Testis (tissue), 3 donors: ENCODE data around the gene NUDT3. TPM values are rescaled to one million over a fixed set of nuclear protein-coding genes. Genes with fewer than 3 reads are reported as not detected.

ENCODE experiments used
- DNase-seq: peaks from one replicate; pipeline ENCODE4 v3.0.0-alpha.2; 2019
- H3K27ac ChIP-seq, 2 donors: fragments of 200-600 bp; sonication (generic); one replicate each; pipeline ENCODE4 v1.5.1; 2019
- H3K27me3 ChIP-seq: fragments of 200-600 bp; sonication (generic); one replicate; pipeline ENCODE4 v1.5.1; 2019
- H3K36me3 ChIP-seq: fragments of 200-600 bp; sonication (generic); one replicate; pipeline ENCODE4 v1.5.1; 2017; ENCODE audit warnings: low read depth; ENCODE audit errors: missing control alignments
- H3K4me1 ChIP-seq: fragments of 200-600 bp; sonication (generic); one replicate; pipeline ENCODE4 v1.5.1; 2019
- H3K4me3 ChIP-seq, 2 donors: fragments of 200-600 bp; sonication (generic); one replicate each; pipeline ENCODE4 v1.5.1; 2017 to 2019
- H3K9me3 ChIP-seq: fragments of 200-600 bp; sonication (generic); one replicate; pipeline ENCODE4 v1.5.1; 2017
- POLR2A ChIP-seq: fragments of 450-650 bp; IDR thresholded peaks from one replicate; pipeline ENCODE4 v1.6.1; 2017; ENCODE audit warnings: antibody characterized with exemption, mild to moderate bottlenecking, moderate library complexity
- WGBS, 2 donors: methylation state at CpG; one replicate each; pipeline ENCODE4 v1.1.5; 2018; 5-methylcytosine and 5-hydroxymethylcytosine counted together
- intact Hi-C: fragments of 100-400 bp; cut with DNase I; formaldehyde crosslinking; loops from one replicate; pipeline ENCODE4 v1.15.1; 2023; ENCODE audit warnings: low total_unique reads
- polyA plus RNA-seq: library from polyadenylated mRNA; stranded (reverse); fragments of 350-450 nt; fragmentation: Illumina TruSeq; extraction: RNeasy Lipid Tissue Mini Kit (QIAGEN cat#74804); gene quantifications from one replicate; pipeline ENCODE4 v1.2.3, GENCODE V29; 2014; ENCODE audit warnings: low read depth, low replicate concordance; ENCODE audit not compliant: insufficient read depth
- total RNA-seq, 2 donors: library from RNA; depleted of rRNA; stranded (reverse); fragments of >200 nt; gene quantifications; one replicate each; pipeline ENCODE4 v1.2.3, GENCODE V29; 2016
- TF ChIP-seq, protein P1 (sequence below), 3 experiments: fragments of 450-650 bp in 2 of 3; fragments of 200-600 bp in 1 of 3; sonication (generic) in 1 of 3; IDR thresholded peaks; one replicate each; pipeline ENCODE4 v1.5.1; 2016 to 2019; ENCODE audit warnings: antibody characterized with exemption in 3 of 3, mild to moderate bottlenecking in 2 of 3, moderate library complexity in 1 of 3

Gene NUDT3
- total and polyA plus RNA-seq, 3 donors from 2014 or later, result 18.7 to 28.3 (median 24.0) TPM

DNA sequence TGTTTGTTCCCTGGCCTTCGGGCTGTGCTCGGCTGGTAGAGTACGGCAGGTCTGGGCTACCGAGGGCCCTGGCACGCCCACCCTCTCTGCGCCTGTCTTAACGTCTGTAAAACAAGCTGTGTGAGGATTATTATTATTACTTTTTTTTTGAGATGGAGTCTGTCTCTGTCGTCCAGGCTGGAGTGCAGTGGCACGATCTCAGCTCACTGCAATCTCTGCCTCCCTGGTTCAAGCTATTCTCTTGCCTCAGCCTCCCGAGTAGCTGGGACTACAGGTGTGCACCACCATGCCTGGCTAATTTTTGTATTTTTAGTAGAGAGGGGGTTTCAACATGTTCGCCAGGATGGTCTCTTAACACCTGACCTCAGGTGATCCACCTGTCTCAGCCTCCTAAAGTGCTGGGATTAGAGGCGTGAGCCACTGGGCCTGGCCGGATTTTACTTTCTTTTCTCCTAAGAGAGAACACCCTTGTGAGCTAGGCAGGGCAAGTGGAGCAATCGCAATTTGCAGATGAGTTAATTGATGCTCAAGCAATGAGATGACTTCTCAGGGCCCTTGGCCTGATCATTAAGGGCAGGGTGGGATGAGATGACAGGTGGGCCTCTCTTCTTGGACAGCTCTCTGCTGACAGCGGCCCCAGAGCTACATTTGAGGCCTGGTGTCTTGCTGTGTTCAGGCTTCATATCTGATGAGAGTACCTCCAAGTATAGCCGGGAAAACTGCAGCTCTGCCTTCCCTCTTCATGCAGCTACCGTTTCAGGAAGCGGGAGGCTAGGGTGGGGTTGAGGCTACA lies 142.8 kb downstream of the NUDT3 start:
- WGBS, 2 donors, result 26 to 32% methylated on average over 17 to 18 of the region's 18 CpGs
- no peak for DNase-seq
- TF ChIP-seq POLR2A, result no peak
- TF ChIP-seq, protein P1, sequence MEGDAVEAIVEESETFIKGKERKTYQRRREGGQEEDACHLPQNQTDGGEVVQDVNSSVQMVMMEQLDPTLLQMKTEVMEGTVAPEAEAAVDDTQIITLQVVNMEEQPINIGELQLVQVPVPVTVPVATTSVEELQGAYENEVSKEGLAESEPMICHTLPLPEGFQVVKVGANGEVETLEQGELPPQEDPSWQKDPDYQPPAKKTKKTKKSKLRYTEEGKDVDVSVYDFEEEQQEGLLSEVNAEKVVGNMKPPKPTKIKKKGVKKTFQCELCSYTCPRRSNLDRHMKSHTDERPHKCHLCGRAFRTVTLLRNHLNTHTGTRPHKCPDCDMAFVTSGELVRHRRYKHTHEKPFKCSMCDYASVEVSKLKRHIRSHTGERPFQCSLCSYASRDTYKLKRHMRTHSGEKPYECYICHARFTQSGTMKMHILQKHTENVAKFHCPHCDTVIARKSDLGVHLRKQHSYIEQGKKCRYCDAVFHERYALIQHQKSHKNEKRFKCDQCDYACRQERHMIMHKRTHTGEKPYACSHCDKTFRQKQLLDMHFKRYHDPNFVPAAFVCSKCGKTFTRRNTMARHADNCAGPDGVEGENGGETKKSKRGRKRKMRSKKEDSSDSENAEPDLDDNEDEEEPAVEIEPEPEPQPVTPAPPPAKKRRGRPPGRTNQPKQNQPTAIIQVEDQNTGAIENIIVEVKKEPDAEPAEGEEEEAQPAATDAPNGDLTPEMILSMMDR (IDR thresholded peaks at IDR 0.05), result no peak
- H3K9me3 ChIP-seq, result no peaks in the 10 kb centered on the region
- peak overlapping the region; percentile 78 to 86 for H3K27ac ChIP-seq
- peak overlapping the region; percentile 80 to 85 for H3K4me3 ChIP-seq
- intact Hi-C loops, result loop anchor here (10.0 kb wide), 1 partner anchor 165 kb away; no protein-coding TSS in a partner anchor
- no peaks in the 10 kb centered on the region for H3K27me3 ChIP-seq
- peaks cover 7% of the 10 kb centered on the region for H3K4me1 ChIP-seq
- no peaks in the 10 kb centered on the region for H3K36me3 ChIP-seq

DNA sequence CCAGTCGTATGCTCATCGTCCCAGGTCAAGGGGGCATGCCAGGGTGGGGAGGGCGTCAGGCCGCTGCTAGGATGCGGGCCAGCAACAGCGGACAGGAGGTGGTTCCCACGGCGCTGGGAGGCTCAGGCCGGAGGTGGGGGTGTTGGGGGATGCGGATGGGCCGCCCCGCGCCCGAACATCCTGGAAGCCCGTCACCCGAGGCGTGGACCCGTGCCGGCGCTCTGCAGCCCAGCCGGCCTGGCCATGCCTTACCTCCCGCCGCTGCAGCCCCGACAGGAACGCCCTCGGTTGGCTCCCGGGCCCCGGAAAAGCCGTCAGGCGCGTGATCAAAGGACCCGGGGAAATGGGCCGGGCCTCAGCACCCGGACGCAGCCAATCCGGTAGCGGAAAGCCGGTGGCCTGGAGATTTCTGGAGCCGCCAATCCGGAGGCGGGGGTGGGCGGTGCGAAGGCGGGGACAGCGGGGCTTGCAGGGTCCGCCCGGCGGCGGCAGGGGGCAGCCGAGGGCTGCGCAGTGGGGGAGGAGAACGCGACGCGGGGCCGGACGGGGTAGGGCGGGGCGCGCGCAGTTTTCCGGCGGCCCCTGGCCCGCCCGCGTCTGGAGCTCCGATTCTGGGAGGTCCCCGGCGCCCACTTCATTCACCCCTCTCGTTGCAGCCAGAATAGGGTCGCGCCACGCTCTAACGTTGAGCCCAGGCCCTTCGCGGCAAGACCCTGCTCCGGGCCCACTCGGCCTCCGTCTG lies 143.6 kb downstream of the NUDT3 start, which contains the start of gene SMIM29:
Gene SMIM29, minus strand, starts transcription at position 280 of the 742 bp plus-strand sequence. CDS start 1,215 bp downstream, outside the sequence.
- 0% methylated on average over 14 to 54 of the region's 79 CpGs for WGBS, 2 donors
- Histone ChIP-seq H3K9me3 (no peaks in the 10 kb centered on the region), H3K4me3 (peak within 1 kb of the TSS; percentile 80 to 85), H3K36me3 (no peaks in the 10 kb centered on the region), H3K27me3 (no peaks in the 10 kb centered on the region), H3K27ac (peak within 1 kb of the TSS; percentile 82 to 86), H3K4me1 (peaks cover 11% of the 10 kb centered on the region)
- peak; percentile 97 for DNase-seq
- intact Hi-C loops, result loop anchor here (10.0 kb wide), 1 partner anchor 166 kb away; no protein-coding TSS in a partner anchor
- no peak for TF ChIP-seq POLR2A
- TF ChIP-seq, protein P1 (IDR thresholded peaks at IDR 0.05), result peak; percentile 91 to 93 (median 93)

DNA sequence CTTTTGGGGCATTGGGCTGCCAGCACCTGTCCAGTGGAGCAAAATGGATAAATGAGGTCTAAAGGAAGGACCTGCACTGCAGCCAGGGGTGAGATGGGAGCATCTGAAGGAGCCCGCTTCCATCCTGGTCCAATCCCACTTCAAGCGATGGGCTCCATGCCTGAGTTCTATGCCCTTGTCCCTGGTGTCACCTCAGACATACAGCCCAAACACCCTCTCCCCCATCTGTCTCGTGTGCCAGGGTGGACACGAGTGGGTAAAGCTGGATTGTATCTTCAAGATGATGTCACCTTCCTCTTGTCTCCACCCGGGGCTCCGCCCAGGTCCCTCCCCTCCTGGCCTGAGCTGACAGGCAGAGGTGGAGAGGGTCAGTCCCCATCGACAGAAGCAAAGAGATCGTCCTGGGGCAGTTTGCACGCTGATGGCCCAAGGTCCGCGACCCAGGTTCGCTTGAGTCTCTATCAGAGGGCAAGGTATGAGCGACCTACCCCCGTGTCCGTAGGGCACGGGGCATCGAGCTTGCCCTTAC lies 144.2 kb downstream of the NUDT3 start:
- peak; percentile 79 for DNase-seq
- intact Hi-C loops, result loop anchor here (10.0 kb wide), 1 partner anchor 167 kb away; no protein-coding TSS in a partner anchor
- 13 to 18% methylated on average over 8 to 16 of the region's 17 CpGs for WGBS, 2 donors
- no peaks in the 10 kb centered on the region for H3K27me3 ChIP-seq
- TF ChIP-seq, protein P1 (IDR thresholded peaks at IDR 0.05), result no peak
- no peak for TF ChIP-seq POLR2A
- peaks cover 11% of the 10 kb centered on the region for H3K4me1 ChIP-seq
- no peaks in the 10 kb centered on the region for H3K36me3 ChIP-seq
- H3K4me3 ChIP-seq, result peak overlapping the region; percentile 80 to 85
- H3K9me3 ChIP-seq, result no peaks in the 10 kb centered on the region
- peak overlapping the region; percentile 82 to 86 for H3K27ac ChIP-seq

DNA sequence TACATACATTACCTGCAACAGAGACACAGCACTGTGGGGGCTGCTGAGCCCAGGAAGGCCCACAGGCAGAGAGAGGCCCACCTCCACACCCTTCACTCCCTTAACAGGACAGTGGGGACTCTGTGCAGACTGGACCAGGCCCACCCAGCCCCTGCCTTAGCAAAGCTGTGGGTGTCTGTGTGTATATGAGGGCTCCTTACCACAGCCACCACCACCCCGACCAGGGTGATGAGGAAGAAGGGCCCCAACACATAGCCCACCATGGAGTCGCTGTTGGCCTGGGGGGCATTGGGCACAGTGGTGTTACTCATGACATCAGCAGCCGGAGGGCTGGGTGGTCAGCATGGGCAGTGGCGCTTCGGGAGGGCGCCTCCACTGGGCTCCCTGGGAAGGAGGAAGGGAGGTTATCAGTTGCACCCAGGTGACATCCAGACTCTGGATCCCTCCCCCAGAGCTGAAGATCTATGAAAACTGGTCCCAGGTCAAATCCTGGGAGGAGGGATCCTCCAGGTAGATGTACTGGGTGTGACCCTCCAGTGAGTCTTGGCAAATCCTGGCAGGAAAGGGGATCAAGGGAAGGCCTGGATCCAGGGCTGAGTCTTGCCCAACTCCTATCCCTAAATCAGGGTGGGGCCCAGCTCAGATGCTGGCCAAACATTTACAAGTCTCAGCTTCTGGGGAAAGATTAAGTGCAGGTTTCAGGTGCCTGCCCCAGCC lies 144.8 kb downstream of the NUDT3 start:
- peaks cover 11% of the 10 kb centered on the region for H3K4me1 ChIP-seq
- peak overlapping the region in 1 of 2 donors; percentile 86 for H3K27ac ChIP-seq
- TF ChIP-seq, protein P1 (IDR thresholded peaks at IDR 0.05), result no peak
- TF ChIP-seq POLR2A, result no peak
- 82 to 90% methylated on average over 3 to 6 of the region's 6 CpGs for WGBS, 2 donors
- H3K9me3 ChIP-seq, result no peaks in the 10 kb centered on the region
- no peak for DNase-seq
- no peaks in the 10 kb centered on the region for H3K27me3 ChIP-seq
- intact Hi-C loops, result loop anchor here (10.0 kb wide), 1 partner anchor 167 kb away; no protein-coding TSS in a partner anchor
- H3K36me3 ChIP-seq, result no peaks in the 10 kb centered on the region
- H3K4me3 ChIP-seq, result no peak overlapping the region
